ENCODE data around the gene SHROOM2.

The SHROOM2 gene

DNA sequence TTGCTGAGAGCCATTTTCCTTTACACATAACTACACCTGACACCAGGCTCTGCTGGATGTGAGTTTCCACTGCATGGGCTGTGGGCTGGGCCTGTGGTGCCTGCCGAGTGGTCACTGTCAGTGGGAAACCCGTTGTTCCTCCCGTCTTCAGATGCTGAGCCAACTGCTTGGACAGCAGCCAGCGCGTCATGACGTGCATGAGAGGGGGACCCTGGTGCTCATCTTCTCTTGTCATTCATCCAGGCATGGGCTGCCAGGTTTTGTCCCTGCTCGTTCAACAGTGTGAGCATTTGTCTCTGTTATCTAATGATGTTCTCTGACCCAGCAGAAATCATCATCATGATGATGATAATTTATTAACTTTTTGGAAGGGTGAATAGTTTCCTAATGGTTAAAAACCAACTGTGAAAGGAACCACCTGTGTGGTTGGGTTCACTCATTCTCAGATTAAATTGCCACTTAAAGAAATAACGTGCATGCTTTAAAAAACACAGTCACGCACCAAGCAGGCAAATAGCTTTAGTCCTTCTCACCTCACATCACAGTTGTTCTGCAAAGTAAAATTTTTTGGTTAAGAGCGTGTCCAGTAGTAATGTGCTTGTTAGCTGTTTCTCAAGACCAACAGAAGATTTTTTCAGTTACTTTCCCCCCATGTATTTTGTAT, 161.0 kb downstream of the SHROOM2 start:
- DNase-seq (ENCODE audit: low spot score): no peak

DNA sequence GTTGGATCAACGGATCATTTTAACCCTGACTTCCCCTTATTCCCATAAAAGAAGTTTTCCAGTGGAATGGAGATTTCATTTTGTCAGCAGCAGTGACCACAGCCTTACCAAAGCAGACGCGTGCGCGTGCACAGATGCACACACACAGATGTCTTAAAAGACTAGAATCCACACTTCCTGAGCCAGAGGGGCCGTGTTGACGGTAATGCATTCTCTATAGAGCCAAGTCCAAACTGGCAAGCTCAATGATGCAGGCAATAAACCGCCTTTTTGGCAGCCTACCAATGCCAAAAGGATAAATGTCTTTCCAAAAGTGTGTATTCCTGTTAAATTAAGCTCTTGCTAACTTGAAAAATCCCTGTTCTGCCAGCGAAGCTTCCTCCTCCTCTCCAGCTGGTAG, 162.2 kb downstream of the SHROOM2 start:
- no peak for DNase-seq (ENCODE audit: low spot score)

DNA sequence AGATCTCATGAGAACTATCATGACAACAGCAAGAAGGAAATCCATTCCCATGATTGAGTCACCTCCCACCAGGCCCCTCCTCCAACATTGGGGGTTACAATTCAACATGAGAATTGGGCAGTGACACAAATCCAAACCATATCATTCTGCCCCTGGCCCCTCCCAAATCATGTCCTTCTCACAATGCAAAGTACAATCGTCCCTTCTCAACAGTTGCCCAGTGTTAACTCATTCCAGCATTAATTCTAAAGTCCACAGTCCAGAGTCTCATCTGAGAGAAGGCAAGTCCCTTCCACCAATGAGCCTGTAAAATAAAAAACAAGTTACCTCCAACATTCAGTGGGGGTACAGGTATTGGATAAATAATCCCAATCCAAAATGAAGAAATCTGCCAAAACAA, 166.1 kb downstream of the SHROOM2 start:
- DNase-seq (ENCODE audit: low spot score): no peak

DNA sequence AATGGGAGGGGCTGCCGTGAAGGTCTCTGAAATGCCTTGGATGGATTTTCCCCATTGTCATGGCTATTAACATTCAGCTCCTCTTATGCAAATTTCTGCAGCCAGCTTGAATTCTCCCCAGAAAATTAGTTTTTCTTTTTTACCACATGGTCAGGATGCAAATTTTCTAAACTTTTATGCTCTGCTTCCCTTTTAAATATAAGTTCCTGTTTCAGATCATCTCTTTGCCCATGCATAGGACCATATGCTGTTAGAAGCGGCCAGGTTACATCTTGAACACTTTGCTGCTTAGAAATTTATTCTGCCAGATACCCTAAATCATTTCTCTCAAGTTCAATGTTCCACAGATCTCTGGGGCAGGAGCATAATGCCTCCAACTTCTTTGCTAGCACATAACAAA, 167.2 kb downstream of the SHROOM2 start:
- DNase-seq (ENCODE audit: low spot score): peak; percentile 4

DNA sequence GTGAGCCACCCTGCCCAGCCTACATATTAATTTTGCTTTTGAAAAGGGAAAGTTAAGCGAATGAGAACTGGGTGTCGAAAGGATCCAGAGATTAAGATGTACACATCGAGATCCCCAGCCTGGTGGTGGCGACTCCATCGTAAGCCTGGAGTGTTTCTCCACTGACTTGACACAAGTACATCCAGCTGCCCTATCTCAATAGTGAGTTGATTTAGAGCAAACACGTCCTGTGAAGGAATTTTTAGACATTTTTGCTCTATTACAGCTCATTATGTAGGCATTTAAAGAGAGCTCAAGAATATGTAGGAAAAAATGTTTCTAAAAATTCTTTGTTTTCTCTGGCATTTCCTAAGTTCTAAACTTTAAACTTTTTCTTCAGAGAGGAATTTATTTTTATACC, 169.3 kb downstream of the SHROOM2 start:
- no peak for DNase-seq (ENCODE audit: low spot score)

DNA sequence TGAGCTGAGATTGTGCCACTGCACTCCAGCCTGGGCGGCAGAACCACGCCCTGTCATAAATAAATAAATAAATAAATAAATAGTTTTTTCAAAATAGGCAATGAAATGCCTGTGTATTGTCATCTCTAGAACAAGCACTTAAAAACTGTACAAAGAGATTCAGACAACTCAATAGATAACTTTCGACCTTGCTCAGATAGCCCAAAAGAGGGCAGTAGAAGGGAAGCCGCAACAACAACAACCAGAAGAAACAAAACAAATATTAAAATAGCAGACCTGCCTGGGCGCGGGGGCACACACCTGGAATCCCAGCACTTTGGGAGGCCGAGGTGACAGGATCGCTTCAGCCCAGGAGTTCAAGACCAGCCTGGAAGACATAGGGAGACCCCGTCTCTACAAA, 171.5 kb downstream of the SHROOM2 start:
- no peak for DNase-seq (ENCODE audit: low spot score)

DNA sequence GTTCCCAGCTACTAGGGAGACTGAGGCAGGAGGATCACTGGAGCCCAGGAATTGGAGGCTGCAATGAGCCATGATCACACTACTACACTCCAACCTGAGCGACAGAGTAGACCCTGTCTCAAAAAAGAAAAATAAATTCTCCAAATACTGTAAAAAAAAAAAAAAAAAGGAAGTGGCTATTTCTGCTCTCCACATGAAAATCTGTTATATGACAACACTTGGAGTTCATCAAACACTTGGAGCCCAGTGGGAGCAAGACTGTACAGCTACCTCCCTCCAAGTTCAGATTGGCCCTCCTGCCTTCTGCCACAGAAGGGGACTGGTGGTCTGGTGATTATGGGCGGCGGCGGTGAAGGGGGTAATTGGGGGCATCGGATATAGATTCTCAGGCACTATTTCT, 172.0 kb downstream of the SHROOM2 start:
- no peak for DNase-seq (ENCODE audit: low spot score)

DNA sequence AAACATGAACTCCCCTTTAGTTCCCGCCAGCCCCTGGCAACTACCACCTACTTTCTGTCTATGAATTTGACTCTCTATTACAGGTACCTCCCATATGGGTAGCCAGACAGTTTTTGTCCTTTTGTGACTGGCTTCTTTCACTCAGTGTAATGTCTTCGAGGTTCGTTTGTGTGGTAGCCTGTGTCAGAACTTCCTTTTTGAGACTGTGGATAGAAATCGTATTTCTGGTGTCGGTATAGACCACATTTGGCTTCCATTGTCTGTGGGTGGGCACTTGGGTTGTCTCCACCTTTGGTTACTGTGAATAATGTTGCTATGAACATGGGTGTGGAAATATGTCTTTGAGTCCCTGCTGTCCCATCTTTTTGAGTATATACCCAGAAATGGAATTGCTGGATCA, 175.5 kb downstream of the SHROOM2 start:
- no peak for DNase-seq (ENCODE audit: low spot score)

DNA sequence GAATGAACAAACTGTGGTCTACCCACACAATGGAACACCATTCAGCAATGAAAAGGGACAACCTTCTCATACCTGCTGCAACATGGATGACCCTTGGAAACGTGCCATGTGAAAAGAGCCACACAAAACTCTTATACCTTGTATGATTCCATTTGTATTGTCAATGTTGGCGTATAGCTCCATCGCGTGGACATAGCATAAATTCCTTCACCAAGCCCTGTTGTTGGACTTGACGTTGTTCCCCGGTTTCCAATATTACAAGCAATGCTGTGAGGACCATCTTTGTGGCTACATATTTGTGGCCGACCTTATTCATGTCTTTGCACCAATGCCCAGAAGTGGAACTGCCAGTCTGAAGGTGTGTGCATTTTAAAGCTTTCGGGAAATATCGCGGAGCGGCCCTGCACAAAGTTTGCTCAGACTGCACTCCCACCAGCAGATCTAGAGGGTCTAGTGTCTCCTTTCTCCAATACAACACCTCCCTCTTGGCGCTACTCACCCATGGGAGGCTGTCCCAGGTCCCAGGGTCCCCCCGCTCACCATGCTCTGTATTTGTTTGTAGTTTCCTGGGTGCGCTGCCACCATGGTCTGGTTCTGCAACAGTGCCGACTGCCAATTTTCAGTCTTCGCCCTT, 180.7 kb downstream of the SHROOM2 start, which contains the start of gene CLDN34:
Gene CLDN34, plus strand, starts transcription at position 584 of the 634 bp plus-strand sequence. Its CDS starts 0 bp downstream, at position 584.
- no peak for DNase-seq (ENCODE audit: low spot score)

DNA sequence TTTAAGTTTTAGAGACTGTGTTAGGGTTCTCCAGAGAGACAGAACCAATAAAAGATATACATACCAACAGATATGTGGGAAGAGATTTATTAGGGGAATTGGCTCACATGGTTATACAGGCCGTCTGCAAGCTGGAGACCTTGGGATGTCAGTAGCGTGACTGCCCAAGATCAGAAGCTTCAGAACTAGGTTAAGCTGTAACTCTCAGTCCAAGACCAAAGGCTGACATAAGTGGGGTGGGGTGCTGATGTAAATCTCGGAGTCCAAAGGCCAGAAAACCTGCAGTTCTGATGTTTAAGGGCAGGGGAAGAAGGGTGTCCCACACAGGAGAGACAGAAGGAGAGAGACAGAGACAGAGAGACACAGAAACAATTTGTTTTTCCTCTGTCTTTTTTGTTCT, 191.4 kb downstream of the SHROOM2 start:
- DNase-seq (ENCODE audit: low spot score): no peak

DNA sequence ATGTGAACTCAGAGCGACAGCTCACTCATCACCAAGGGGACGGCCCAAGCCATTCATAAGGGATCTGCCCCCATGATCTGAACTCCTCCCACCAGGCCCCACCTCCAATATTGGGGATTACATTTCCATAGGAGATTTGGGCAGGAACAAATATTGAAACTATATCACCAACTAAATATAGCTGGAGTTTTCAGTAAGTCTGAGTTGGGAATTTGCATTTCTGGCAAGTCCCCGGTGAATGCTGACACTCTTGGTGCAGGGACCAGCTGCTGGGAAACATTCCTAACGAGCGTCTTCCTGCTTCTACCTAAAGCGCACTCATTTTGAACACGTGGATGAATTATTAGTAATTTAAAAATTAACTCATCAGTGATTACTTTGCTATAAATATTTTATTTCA, 194.2 kb downstream of the SHROOM2 start:
- no peak for DNase-seq (ENCODE audit: low spot score)

DNA sequence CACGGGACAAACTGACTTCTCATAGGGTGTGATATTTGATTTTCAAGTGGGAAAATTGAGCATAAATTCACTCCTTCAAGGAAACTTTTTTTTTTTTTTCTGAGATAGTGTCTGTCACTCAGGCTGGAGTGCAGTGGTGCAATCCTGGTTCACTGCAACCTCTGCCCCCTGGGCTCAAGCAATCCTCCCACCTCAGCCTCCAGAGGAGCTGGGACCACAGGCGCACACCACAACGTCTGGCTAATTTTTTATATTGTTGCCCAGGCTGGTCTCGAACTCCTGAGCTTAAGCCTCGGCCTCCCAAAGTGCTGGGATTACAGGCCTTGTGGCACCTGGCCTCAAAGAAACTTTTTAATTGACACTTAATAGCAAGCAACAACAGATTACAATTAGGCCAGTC, 194.7 kb downstream of the SHROOM2 start:
- no peak for DNase-seq (ENCODE audit: low spot score)

DNA sequence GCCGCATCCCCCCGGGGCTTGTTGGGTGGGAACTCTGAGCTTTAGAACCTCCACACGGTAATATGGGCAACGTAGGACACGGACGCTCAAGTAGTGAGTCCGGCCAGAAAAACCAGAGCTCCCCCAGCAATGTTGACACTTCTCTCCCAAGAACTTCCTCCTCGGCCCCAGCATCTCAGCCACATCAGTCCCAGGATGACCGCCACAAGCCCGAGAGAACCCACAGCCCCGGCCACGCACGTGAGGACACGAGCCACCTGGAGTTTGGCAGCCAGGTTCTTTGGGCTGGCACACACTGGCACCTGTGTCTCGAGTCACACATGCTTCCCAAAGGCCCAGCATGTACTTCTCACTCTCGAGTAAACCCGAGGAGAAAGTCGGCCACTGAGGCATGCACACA, 197.2 kb downstream of the SHROOM2 start:
- no peak for DNase-seq (ENCODE audit: low spot score)

DNA sequence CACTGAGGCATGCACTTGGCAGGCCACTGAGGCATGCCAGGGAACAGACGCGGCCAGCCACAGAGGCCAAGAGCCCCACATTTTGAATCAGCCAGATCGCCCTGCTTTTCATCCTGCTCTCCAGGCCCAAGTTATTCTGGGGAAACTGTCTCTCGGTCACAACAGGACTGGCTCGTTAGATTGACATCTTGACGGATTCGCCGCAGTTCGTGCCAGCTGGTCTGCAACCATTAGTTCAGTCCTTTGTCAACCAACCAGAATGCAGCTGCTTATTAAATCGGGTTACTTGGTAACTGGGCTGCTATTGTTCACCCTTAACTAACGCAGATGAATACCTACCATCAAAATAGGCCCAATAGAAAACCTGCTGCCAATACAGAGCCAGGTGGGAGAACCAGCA, 197.6 kb downstream of the SHROOM2 start:
- no peak for DNase-seq (ENCODE audit: low spot score)

DNA sequence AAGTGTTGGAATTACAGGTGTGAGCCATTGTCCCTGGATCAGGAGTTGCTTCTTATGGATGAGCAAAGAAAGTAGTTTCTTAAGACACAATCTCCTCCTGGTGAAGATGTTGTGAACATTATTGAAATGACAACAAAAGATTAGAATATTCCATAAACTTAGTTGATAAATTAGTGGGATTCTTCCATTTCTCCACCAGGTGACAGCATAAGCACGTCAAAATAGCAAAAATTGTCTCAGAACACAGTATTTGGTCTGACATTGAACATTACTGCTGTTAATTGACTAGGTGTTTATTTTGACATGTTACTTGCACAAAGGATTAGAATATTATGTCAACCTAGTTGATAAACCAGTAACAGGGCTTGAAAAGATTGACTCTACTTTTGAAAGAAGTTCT, 202.5 kb downstream of the SHROOM2 start:
- DNase-seq (ENCODE audit: low spot score): peak; percentile 33

DNA sequence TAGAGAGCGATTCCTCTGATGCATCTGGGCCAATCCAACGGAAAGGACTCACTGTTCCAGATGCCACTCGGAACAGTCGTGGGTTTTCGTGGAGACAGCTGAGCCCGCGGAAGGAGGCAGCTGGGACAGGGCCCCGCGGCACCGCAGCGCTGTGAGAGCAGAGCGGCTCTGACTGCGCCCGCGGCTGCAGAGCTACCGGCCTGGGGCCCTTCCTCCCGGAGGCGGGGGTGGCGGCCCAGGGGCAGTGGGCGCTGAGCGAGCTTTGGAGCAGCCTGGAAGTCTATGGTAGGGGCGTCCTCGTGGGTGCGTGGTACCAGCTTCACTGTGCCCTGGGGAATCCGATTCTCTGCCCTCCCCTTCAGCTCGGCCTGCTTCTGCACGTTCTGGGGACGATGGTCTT, 205.8 kb downstream of the SHROOM2 start:
- DNase-seq (ENCODE audit: low spot score): no peak

DNA sequence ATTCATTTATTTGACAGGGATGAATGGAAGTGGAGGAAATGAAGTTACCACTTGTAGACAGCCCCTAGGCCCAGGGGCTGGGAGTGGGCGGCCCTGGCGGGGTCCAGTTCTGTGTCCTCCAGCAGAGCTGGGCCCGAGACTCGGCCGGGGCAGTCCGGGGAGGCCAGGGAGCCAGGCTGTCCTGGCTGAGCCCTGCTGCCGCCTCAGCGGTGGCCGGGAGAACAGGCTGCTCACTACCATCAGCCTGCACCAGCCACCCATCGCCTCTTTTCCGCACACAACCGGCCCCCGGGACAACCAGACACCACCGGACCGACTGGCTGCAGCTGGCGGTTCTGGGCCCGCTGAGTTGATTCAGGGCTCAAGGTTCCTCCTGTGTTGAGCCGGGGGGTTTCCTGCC, 206.5 kb downstream of the SHROOM2 start:
- no peak for DNase-seq (ENCODE audit: low spot score)

DNA sequence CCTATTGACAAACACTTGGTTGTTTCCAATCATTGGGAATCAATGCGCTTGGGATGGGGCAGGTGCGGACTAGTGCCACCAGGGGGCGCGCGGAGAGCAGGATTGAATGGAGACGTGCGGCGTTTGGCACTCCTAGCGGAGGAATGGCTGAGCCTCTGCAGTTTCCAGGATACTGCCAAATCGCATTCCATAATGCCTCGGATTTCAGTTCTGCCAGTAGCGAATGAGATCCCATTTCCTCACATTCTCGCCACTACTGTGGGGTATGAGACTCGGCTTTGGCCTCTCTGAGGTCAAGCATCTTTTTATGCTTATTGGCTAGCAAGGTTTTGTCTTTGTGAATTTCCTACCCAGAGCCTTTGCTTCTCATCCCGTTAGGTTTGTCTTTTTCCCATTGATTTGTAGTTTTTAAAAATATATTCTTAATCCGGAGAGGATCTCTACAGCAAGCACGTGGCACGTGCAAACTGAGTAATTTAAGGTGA, 209.7 kb downstream of the SHROOM2 start:
- DNase-seq (ENCODE audit: low spot score): peak; percentile 58

DNA sequence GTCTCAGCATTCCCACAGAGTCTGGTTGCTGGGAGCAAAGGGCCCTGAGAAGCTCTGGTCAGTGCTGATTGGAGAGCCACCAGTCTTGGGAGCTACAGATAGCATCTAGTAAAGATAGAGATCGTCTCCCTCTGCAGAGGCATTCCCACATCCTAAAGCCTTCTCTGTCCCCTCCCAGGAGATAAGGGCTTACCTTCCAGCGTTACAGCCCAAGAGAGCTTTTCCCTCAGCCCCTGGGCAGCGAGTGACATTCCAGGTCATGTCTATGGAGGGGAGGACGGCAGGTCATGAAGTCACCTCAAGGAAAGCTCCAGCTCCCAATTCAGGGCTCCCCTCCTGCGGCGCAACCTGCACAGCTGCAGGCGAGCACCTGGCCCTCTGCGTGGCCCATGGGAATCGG, 210.8 kb downstream of the SHROOM2 start:
- DNase-seq (ENCODE audit: low spot score): no peak

DNA sequence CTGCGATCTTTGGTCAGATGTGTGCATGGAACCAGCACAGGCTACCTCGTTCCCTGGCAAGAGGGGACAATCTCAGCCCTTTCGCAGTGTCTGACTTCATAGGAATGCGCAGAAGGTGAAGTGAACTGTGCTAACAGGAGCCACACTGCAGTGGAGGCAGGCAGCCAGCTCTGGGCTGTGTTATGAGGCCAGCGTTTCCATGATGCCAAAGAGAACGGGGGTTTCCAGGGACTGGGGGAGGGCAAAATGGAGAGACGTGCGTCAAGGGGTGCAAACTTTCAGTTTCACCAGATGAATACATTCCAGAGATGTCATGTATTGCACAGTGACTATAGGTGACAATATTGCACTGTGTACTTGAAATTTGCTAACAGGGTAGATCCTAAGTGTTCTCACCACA, 211.3 kb downstream of the SHROOM2 start:
- no peak for DNase-seq (ENCODE audit: low spot score)

Data from NAMALWA (cell line).